Endothelial cell (in vitro differentiated cells): ENCODE measurements around the gene FAM118B. TPM values are rescaled to one million over a fixed set of nuclear protein-coding genes. Genes with fewer than 3 reads are reported as not detected.

Source experiments
- DNase-seq: peaks from one replicate; pipeline ENCODE4 v3.0.0; 2021; ENCODE audit warnings: low spot score
- H3K27ac Mint-ChIP-seq: one replicate; pipeline ENCODE4 v1.8.0; 2021; ENCODE audit warnings: mixed read lengths, inconsistent platforms; ENCODE audit not compliant: unreplicated experiment
- H3K27me3 Mint-ChIP-seq: one replicate; pipeline ENCODE4 v1.8.0; 2021; ENCODE audit warnings: mild to moderate bottlenecking, moderate library complexity, mixed read lengths, inconsistent platforms; ENCODE audit not compliant: unreplicated experiment
- H3K36me3 Mint-ChIP-seq: one replicate; pipeline ENCODE4 v1.8.0; 2021; ENCODE audit warnings: mild to moderate bottlenecking, low read depth, mixed read lengths, inconsistent platforms; ENCODE audit not compliant: unreplicated experiment
- H3K4me1 Mint-ChIP-seq: one replicate; pipeline ENCODE4 v1.8.0; 2021; ENCODE audit warnings: mild to moderate bottlenecking, mixed read lengths, inconsistent platforms; ENCODE audit not compliant: unreplicated experiment
- H3K4me3 Mint-ChIP-seq: one replicate; pipeline ENCODE4 v1.8.0; 2021; ENCODE audit warnings: mild to moderate bottlenecking, mixed read lengths, inconsistent platforms; ENCODE audit not compliant: unreplicated experiment
- H3K9me3 Mint-ChIP-seq: one replicate; pipeline ENCODE4 v1.8.0; 2021; ENCODE audit warnings: mixed read lengths, inconsistent platforms; ENCODE audit not compliant: unreplicated experiment
- total RNA-seq: library from RNA; stranded (reverse); fragmentation: NEBNext Ultra II Directional; extraction: Animal tissue kit (Norgen Biotek cat#: 25700); gene quantifications from one replicate; pipeline ENCODE4 v1.2.1, GENCODE V29; 2021; ENCODE audit not compliant: unreplicated experiment
- TF ChIP-seq, protein P1 (sequence below): fragments of 200-600 bp; sonication (generic); IDR thresholded peaks from one replicate; pipeline ENCODE4 v1.5.0; 2021; ENCODE audit warnings: antibody characterized with exemption; ENCODE audit not compliant: unreplicated experiment

The FAM118B gene
- total RNA-seq, 1 donor from 2014 or later = 48.1 TPM

- peak; percentile 49 for DNase-seq
- Mint-ChIP-seq H3K4me3 (peak overlapping the region; percentile 59), H3K9me3 (no peaks in the 10 kb centered on the region), H3K27me3 (peaks cover 24% of the 10 kb centered on the region), H3K4me1 (peaks cover 40% of the 10 kb centered on the region), H3K36me3 (peaks cover 33% of the 10 kb centered on the region), H3K27ac (peak overlapping the region; percentile 89)
- TF ChIP-seq, protein P1, sequence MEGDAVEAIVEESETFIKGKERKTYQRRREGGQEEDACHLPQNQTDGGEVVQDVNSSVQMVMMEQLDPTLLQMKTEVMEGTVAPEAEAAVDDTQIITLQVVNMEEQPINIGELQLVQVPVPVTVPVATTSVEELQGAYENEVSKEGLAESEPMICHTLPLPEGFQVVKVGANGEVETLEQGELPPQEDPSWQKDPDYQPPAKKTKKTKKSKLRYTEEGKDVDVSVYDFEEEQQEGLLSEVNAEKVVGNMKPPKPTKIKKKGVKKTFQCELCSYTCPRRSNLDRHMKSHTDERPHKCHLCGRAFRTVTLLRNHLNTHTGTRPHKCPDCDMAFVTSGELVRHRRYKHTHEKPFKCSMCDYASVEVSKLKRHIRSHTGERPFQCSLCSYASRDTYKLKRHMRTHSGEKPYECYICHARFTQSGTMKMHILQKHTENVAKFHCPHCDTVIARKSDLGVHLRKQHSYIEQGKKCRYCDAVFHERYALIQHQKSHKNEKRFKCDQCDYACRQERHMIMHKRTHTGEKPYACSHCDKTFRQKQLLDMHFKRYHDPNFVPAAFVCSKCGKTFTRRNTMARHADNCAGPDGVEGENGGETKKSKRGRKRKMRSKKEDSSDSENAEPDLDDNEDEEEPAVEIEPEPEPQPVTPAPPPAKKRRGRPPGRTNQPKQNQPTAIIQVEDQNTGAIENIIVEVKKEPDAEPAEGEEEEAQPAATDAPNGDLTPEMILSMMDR = no peak
Measured at GRCh38 chr11:126280595-126280994, 69.0 kb downstream of the FAM118B start.

GRCh38 chr11:126281245-126281644 lies 69.7 kb downstream of the FAM118B start:
- H3K4me1 Mint-ChIP-seq = peaks cover 40% of the 10 kb centered on the region
- H3K36me3 Mint-ChIP-seq = peaks cover 31% of the 10 kb centered on the region
- no peaks in the 10 kb centered on the region for H3K9me3 Mint-ChIP-seq
- peak overlapping the region; percentile 53 for H3K27ac Mint-ChIP-seq
- DNase-seq = no peak
- TF ChIP-seq, protein P1 = no peak
- peak overlapping the region; percentile 87 for H3K4me3 Mint-ChIP-seq
- H3K27me3 Mint-ChIP-seq = peaks cover 23% of the 10 kb centered on the region

GRCh38 chr11:126281666-126282175 lies 70.1 kb downstream of the FAM118B start:
- Mint-ChIP-seq H3K27ac (peak overlapping the region; percentile 59), H3K36me3 (peaks cover 32% of the 10 kb centered on the region), H3K9me3 (no peaks in the 10 kb centered on the region), H3K4me3 (peak overlapping the region; percentile 87), H3K4me1 (peaks cover 40% of the 10 kb centered on the region), H3K27me3 (peaks cover 23% of the 10 kb centered on the region)
- TF ChIP-seq, protein P1 = no peak
- DNase-seq = no peak

DNA sequence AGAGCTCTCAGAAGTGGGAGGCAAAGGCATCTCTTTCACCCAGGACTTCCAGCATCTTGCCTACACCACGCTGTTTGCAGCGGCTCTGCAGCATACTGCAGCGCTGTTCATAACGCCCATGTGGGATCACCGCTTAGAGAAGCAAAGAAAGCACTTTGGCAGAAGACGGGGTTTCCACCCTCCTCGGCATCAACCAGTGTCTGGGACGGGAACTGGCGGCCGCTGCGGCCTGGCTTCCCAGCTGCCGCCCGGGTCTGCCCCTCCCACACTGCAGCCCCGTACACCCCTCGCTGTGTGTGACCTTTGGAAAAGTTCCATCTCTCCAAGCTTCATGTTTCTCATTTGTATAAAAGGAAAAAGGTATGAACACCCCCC lies 70.8 kb downstream of the FAM118B start:
- DNase-seq = peak; percentile 42
- Mint-ChIP-seq H3K27ac (peak overlapping the region; percentile 59), H3K9me3 (no peaks in the 10 kb centered on the region), H3K36me3 (peaks cover 28% of the 10 kb centered on the region), H3K4me3 (peak overlapping the region; percentile 89), H3K27me3 (peaks cover 23% of the 10 kb centered on the region), H3K4me1 (peaks cover 40% of the 10 kb centered on the region)
- TF ChIP-seq, protein P1 = no peak

DNA sequence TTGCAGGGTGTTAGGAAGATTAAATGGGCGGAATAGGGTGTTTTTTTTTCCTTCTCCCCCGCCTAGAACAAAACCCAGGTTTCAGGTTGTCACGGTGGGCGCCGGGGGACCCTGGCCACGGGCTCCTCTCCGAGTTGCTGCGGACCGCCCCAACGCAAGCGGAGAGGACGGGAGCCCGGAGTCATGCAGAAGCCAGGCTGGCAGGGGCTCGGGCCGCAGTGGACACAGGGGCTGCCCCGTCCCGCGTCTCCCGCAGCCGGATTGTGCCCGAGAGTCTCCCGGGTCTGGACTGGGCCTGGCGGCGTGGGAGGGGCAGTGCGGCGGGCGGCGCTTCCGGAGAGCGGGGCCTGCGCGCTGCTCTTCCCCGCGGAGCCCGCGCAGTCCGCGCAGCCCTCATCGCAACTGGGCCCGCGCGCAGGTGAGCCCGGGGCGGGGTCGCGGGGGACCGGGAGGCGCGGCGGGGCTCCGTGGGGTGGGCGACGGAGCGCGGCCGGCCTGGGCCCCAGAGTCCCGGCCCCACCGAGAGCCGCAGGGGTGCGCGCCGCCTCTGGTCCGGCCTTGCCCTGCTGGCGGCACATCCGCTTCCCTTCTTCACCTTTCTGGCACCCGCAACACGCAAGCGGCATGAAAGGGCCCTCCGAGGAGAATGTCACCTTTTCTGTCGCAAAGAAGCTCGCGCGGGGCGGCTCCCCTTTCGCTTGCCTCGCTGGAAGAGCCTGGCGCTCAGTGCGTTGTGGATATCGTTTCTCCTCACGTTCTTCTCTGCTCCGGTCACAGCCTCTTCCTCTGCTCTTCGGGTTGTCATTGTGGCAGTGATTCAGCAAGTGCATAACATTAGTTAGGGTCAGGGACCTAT lies 71.4 kb downstream of the FAM118B start, which contains the start of gene TIRAP:
TSS of gene TIRAP (plus strand) at position 358 of the 856 bp plus-strand sequence. CDS start 7,802 bp downstream, outside the sequence.
- H3K27me3 Mint-ChIP-seq = peaks cover 23% of the 10 kb centered on the region
- peak within 1 kb of the TSS; percentile 97 for H3K27ac Mint-ChIP-seq
- peaks cover 40% of the 10 kb centered on the region for H3K4me1 Mint-ChIP-seq
- DNase-seq = peak; percentile 52
- H3K36me3 Mint-ChIP-seq = peaks cover 22% of the 10 kb centered on the region
- H3K4me3 Mint-ChIP-seq = peak within 1 kb of the TSS; percentile 95
- H3K9me3 Mint-ChIP-seq = no peaks in the 10 kb centered on the region
- TF ChIP-seq, protein P1 = no peak
